SU-DHL-6 (cell line): Measurements from ENCODE around the gene GRIK2.
"Not testable (repeated sequence)": the region's sequence is repeated elsewhere in the genome, so short reads cannot be mapped to it uniquely, and the experiment has no call there.

Source experiments
- H2AFZ ChIP-seq: fragments of 200-600 bp; sonication (generic); 2 replicates; pipeline ENCODE4 v1.6.1; 2014; ENCODE audit warnings: low read depth, mild to moderate bottlenecking, moderate library complexity, mixed read lengths, antibody characterized with exemption, low read length; ENCODE audit not compliant: severe bottlenecking
- H3F3A ChIP-seq: fragments of 200-600 bp; shearing (Covaris generic); 2 replicates; pipeline ENCODE4 v1.6.0; 2016; ENCODE audit warnings: antibody characterized with exemption, mild to moderate bottlenecking; ENCODE audit not compliant: insufficient read depth
- H3K27ac ChIP-seq: fragments of 200-600 bp; sonication (generic); 2 replicates; pipeline ENCODE4 v1.5.1; 2016; ENCODE audit warnings: low read depth, mild to moderate bottlenecking, low read length, moderate library complexity, mixed read lengths
- H3K27me3 ChIP-seq: fragments of 200-600 bp; sonication (generic), shearing (Covaris generic); 2 replicates; pipeline ENCODE4 v1.6.0; 2014; ENCODE audit warnings: mild to moderate bottlenecking, low read length
- H3K36me3 ChIP-seq: fragments of 200-600 bp; sonication (generic); 2 replicates; pipeline ENCODE4 v1.6.1; 2014; ENCODE audit warnings: mild to moderate bottlenecking, low read length, mixed read lengths
- H3K4me2 ChIP-seq: fragments of 300-600, 200-600 bp; shearing (Covaris generic), sonication (generic); 2 replicates; pipeline ENCODE4 v1.6.0; 2014; ENCODE audit warnings: low read length, low read depth, mild to moderate bottlenecking; ENCODE audit not compliant: poor library complexity, severe bottlenecking
- H3K4me3 ChIP-seq: fragments of 200-600 bp; sonication (generic); 2 replicates; pipeline ENCODE4 v1.5.1; 2014; ENCODE audit warnings: antibody characterized with exemption, low read length, mild to moderate bottlenecking, mixed read lengths; ENCODE audit not compliant: insufficient read depth, poor library complexity, severe bottlenecking
- H3K79me2 ChIP-seq: fragments of 200-600 bp; sonication (generic); 2 replicates; pipeline ENCODE4 v1.6.1; 2014; ENCODE audit warnings: mild to moderate bottlenecking, low read length, moderate library complexity; ENCODE audit not compliant: insufficient read depth
- H3K9ac ChIP-seq: fragments of 200-600 bp; sonication (generic); 2 replicates; pipeline ENCODE4 v1.7.0; 2014; ENCODE audit warnings: mild to moderate bottlenecking, low read length
- H3K9me2 ChIP-seq: fragments of 200-600 bp; sonication (generic); replicated peaks from 2 replicates; pipeline ENCODE4 v1.6.1; 2014; ENCODE audit warnings: low read length; ENCODE audit not compliant: insufficient read depth
- H3K9me3 ChIP-seq: fragments of 200-600 bp; sonication (generic); 2 replicates; pipeline ENCODE4 v1.6.1; 2014; ENCODE audit warnings: low read length, mixed read lengths; ENCODE audit not compliant: insufficient read depth
- H4K20me1 ChIP-seq: fragments of 200-600 bp; sonication (generic); 2 replicates; pipeline ENCODE4 v1.6.1; 2014; ENCODE audit warnings: low read depth, mild to moderate bottlenecking, antibody characterized with exemption, low read length, moderate library complexity, mixed read lengths
- EZH2phosphoT487 ChIP-seq: fragments of 200-600 bp; sonication (generic), shearing (Covaris generic); conservative IDR thresholded peaks from 2 replicates; pipeline ENCODE4 v1.6.1; 2018; ENCODE audit warnings: mild to moderate bottlenecking, antibody characterized with exemption, low read length, moderate library complexity, mixed read lengths
- TF ChIP-seq, protein P1 (sequence below): fragments of 200-600 bp; sonication (generic); IDR thresholded peaks from one replicate; pipeline ENCODE4 v1.5.1; 2017; ENCODE audit warnings: antibody characterized with exemption, mild to moderate bottlenecking, low read length, moderate library complexity; ENCODE audit not compliant: insufficient read depth, poor library complexity, severe bottlenecking

Gene GRIK2

GRCh38 chr6:101630941-101631340, 237.4 kb downstream of the GRIK2 start:
- H3K36me3 ChIP-seq, result no peaks in the 10 kb centered on the region
- no peak overlapping the region for H3K4me3 ChIP-seq
- no peak overlapping the region for H3K4me2 ChIP-seq
- H3K27me3 ChIP-seq, result no peaks in the 10 kb centered on the region
- H3K9me2 ChIP-seq, result no peaks in the 10 kb centered on the region
- TF ChIP-seq, protein P1, sequence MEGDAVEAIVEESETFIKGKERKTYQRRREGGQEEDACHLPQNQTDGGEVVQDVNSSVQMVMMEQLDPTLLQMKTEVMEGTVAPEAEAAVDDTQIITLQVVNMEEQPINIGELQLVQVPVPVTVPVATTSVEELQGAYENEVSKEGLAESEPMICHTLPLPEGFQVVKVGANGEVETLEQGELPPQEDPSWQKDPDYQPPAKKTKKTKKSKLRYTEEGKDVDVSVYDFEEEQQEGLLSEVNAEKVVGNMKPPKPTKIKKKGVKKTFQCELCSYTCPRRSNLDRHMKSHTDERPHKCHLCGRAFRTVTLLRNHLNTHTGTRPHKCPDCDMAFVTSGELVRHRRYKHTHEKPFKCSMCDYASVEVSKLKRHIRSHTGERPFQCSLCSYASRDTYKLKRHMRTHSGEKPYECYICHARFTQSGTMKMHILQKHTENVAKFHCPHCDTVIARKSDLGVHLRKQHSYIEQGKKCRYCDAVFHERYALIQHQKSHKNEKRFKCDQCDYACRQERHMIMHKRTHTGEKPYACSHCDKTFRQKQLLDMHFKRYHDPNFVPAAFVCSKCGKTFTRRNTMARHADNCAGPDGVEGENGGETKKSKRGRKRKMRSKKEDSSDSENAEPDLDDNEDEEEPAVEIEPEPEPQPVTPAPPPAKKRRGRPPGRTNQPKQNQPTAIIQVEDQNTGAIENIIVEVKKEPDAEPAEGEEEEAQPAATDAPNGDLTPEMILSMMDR, result no peak
- TF ChIP-seq EZH2phosphoT487, result no peak
- no peak overlapping the region for H3K27ac ChIP-seq
- no peaks in the 10 kb centered on the region for H3K9me3 ChIP-seq
- no peak overlapping the region for H2AFZ ChIP-seq
- no peaks in the 10 kb centered on the region for H4K20me1 ChIP-seq
- no peaks in the 10 kb centered on the region for H3K79me2 ChIP-seq
- no peak overlapping the region for H3K9ac ChIP-seq
- H3F3A ChIP-seq, result no peaks in the 10 kb centered on the region

GRCh38 chr6:101633081-101633480, 239.6 kb downstream of the GRIK2 start:
- Histone ChIP-seq H3K79me2 (no peaks in the 10 kb centered on the region), H3K9me2 (no peaks in the 10 kb centered on the region), H3K4me2 (no peak overlapping the region), H3K9me3 (no peaks in the 10 kb centered on the region), H3K36me3 (no peaks in the 10 kb centered on the region), H4K20me1 (no peaks in the 10 kb centered on the region), H3K27ac (no peak overlapping the region), H2AFZ (no peak overlapping the region), H3K9ac (no peak overlapping the region), H3K4me3 (no peak overlapping the region), H3K27me3 (no peaks in the 10 kb centered on the region), H3F3A (no peaks in the 10 kb centered on the region)
- no peak for TF ChIP-seq EZH2phosphoT487
- TF ChIP-seq, protein P1, result no peak

- not testable (repeated sequence) for H3K36me3 ChIP-seq, H3K4me2 ChIP-seq, H3K9me3 ChIP-seq, H3K9ac ChIP-seq, H2AFZ ChIP-seq, H3K27ac ChIP-seq, H3K9me2 ChIP-seq, H3K27me3 ChIP-seq, H3K4me3 ChIP-seq, H4K20me1 ChIP-seq, H3F3A ChIP-seq, H3K79me2 ChIP-seq
Measured at GRCh38 chr6:101638865-101639264, 245.4 kb downstream of the GRIK2 start.

- Histone ChIP-seq H3K36me3 (no peaks in the 10 kb centered on the region), H3K27ac (no peak overlapping the region), H3K9me2 (no peaks in the 10 kb centered on the region), H3F3A (no peaks in the 10 kb centered on the region), H2AFZ (no peak overlapping the region), H3K9ac (no peak overlapping the region), H3K79me2 (no peaks in the 10 kb centered on the region), H3K4me3 (no peak overlapping the region), H4K20me1 (no peaks in the 10 kb centered on the region), H3K9me3 (no peaks in the 10 kb centered on the region), H3K4me2 (no peak overlapping the region), H3K27me3 (no peaks in the 10 kb centered on the region)
- TF ChIP-seq EZH2phosphoT487, result no peak
- TF ChIP-seq, protein P1, result no peak
Measured at GRCh38 chr6:101640131-101640530, 246.6 kb downstream of the GRIK2 start.
